ENCODE measurements around the gene TMEM187.

GRCh38 chrX:154030266-154030665 is 57.7 kb downstream of the TMEM187 start:
- TF ChIP-seq EZH2 (IDR thresholded peaks at IDR 0.05) (no peak), FOXP2 (optimal IDR thresholded peaks at IDR 0.05; ENCODE audit: control extremely low read depth, extremely low read length, insufficient read depth) (no peak), POLR2AphosphoS5 (IDR thresholded peaks at IDR 0.05; ENCODE audit: borderline replicate concordance, low read depth, low read length) (no peak)

Measured in SK-N-MC (cell line).